Astrocyte of the spinal cord (primary cell): ENCODE results near the gene TEDC1.
A peak's percentile ranks its signal among the peaks of the same experiment; 100 is the strongest.

Source experiments
- DNase-seq: peaks from one replicate; pipeline ENCODE4 v3.0.0; 2011; ENCODE audit warnings: low read depth, low spot score
- H3K4me3 ChIP-seq: 2 replicates; pipeline ENCODE4 v1.5.1; 2011; ENCODE audit warnings: low read depth, mild to moderate bottlenecking, low read length, moderate library complexity
- CTCF ChIP-seq: IDR thresholded peaks from 2 replicates; pipeline ENCODE4 v1.5.1; 2012; ENCODE audit warnings: low read depth, mild to moderate bottlenecking, low read length, inconsistent platforms
- in situ Hi-C: cut with HindIII; loops from 2 replicates; pipeline ENCODE4 v1.10.0; 2017; ENCODE audit warnings: low sequenced_read_pairs

TEDC1 gene

GRCh38 chr14:105534586-105534985 lies 43.5 kb downstream of the TEDC1 start:
- in situ Hi-C loops, result no loop called here
- no peak for DNase-seq
- TF ChIP-seq CTCF, result no peak
- H3K4me3 ChIP-seq, result no peak overlapping the region

DNA sequence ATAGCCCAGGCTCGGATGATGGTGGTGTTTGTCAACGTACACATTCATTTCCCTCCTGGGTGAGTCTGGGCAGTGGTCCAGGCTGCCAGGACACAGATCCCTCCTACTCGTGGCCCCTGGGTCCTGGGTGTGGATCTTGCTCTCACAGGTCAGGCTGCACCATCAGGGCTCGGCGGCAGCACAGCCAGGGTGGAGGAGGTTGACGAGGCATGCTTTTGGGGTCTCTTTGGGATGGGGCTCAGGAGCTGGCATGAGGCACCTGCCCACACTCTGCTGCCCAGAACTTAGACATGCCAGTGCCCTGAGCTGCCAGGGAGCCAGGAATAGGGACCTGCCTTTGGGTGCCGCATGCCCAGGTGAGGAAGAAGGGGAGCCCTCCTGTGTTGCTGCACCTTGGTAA lies 45.0 kb downstream of the TEDC1 start:
- H3K4me3 ChIP-seq, result no peak overlapping the region
- no peak for DNase-seq
- in situ Hi-C loops, result no loop called here
- TF ChIP-seq CTCF, result no peak

DNA sequence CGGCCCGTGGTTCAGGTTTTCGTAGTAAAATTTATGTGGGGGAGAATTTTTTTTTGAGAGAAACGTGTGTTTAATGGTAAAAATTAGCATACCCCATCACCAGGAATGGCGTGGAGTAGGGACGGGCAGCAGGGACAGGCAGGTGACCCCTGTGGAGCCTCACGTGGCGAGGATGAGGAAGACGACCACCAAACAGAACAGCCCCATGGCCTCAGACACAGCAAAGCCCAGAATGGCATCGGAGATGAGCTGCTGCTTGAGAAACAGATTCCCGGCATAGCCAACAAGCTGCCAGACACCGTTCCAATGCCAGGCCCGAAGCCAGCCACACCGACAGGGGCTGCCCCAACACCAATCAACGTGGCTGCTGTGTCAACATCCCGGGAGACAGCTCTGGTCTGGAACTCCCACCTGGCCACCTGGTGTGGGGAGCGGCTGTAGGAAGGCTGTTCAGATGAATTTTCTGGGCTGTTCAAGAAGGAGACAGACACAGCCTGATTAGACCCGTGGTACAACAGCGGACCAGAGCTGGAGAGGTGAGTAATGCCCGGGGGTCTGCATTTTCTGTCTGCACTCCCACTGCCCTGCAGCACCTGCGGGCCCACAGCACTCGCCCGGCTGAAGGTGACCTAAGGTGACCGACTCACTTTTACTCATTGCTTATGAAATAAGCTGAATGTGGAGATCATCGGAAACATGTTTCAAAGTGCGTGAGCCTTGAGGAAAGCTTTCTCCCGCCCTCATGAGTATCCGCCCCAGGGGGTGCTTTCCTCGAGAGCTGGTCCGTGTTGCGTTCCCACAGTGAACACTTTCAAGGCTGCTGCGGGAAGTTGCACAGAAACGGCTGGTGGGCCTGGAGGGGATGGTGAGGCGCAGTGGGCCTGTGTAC lies 45.9 kb downstream of the TEDC1 start:
- H3K4me3 ChIP-seq, result no peak overlapping the region
- no peak for TF ChIP-seq CTCF
- in situ Hi-C loops, result no loop called here
- DNase-seq, result no peak

GRCh38 chr14:105537580-105538474 lies 46.8 kb downstream of the TEDC1 start:
- DNase-seq, result no peak
- in situ Hi-C loops, result no loop called here
- peak; percentile 98 for TF ChIP-seq CTCF
- H3K4me3 ChIP-seq, result no peak overlapping the region

DNA sequence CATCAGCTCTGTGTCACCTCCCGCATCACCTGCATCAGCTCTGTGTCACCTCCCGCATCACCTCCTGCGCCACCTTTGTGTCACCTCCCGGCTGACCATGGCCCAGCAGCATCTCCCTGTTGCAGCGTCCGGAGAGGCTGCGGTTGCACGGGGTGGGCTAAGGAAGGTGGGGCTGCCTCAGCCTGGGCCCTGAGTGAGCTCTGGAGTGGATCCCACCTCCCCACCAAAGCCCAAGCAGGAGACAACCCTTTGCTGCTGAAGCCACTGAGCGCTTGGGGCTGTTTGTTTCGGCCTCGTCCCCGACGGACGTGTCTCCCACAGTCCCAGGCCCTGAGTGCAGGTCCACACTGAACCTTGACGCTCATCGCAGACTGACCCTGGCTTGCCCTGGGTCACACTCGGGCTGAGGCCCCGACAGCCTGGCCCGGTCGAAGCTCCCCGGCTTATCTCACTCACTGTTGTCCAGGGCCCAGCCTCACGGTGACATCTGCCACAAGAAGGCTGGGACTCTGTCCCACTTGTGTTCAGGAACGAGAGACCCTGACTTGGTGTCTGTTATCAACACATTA lies 47.5 kb downstream of the TEDC1 start:
- in situ Hi-C loops, result no loop called here
- H3K4me3 ChIP-seq, result no peak overlapping the region
- TF ChIP-seq CTCF, result no peak
- DNase-seq, result no peak

DNA sequence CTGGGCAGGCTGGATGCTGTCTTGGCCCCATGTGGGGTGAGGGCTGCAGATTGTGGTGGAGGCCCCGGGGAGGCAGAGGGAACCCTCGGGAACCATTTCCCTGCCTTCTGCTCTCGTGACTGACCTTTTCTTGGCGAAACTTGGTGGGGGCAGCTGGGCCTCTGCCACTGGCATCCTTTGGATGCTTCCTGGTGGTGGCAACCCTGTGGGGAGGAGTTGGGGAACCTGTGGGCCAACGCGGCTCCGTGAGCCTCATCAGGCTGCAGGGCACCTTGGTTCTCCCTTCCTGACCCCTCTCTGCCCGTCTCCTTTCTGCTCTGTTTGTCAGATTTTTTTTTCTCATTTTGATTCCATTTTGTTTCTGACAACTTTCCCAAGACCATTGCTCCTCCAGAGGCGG lies 49.8 kb downstream of the TEDC1 start:
- no peak for DNase-seq
- TF ChIP-seq CTCF, result no peak
- in situ Hi-C loops, result no loop called here
- no peak overlapping the region for H3K4me3 ChIP-seq
